ENCODE data around the gene NOS1. TPM values are rescaled to one million over a fixed set of nuclear protein-coding genes. Genes with fewer than 3 reads are reported as not detected.

The NOS1 gene
- total and polyA plus RNA-seq, 2 of the 8 experiments (the other 6 are each of a cell fraction or from before 2014, with no cell fraction given): 1.5 to 2.0 TPM

DNA sequence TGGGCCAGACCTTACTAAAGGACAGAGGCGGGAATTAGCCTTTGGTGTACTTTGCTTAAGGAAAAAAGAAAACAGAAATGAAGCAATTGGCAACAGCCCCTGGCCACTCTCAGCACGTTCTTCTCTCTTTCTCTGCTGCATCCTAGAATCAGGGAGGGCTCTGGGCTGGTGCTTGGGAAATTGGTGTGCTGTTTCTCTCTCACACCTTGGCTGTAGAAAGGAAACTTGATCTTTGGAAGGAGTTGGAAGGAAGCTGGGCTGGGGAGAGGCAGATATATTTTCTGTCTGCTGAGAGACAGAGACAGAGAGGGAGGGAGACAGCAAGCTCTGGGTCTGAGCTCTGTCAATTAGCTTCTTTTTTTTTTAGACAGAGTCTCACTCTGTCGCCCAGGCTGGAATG lies 27.4 kb downstream of the NOS1 start:
- no peak overlapping the region for H3K27ac ChIP-seq (ENCODE audit: low read depth, low read length)
- H3K79me2 ChIP-seq (ENCODE audit: control insufficient read depth in 1 of 2, insufficient read depth in 2 of 2, low read length in 2 of 2): no peaks in the 10 kb centered on the region
- H3K4me2 ChIP-seq (ENCODE audit: insufficient read depth in 1 of 2, low read depth in 2 of 2, low read length in 2 of 2): no peak overlapping the region
- H3K27me3 ChIP-seq (replicated peaks in 1 of 4; ENCODE audit: control insufficient read depth in 3 of 4, extremely low read depth in 1 of 4, insufficient read depth in 3 of 4, low read length in 3 of 4): no peaks in the 10 kb centered on the region
- H3K79me1 ChIP-seq (ENCODE audit: low read depth, low read length): no peaks in the 10 kb centered on the region
- no peak overlapping the region for H3K4ac ChIP-seq (replicated peaks; ENCODE audit: insufficient read length, low read depth, low read length)
- no peak overlapping the region for H4K5ac ChIP-seq (ENCODE audit: insufficient read length, low read depth, low read length)
- H2BK12ac ChIP-seq (ENCODE audit: low read depth, low read length): no peak overlapping the region
- POLR2A ChIA-PET (ENCODE audit: partially characterized antibody): no interaction called here
- H4K20me1 ChIP-seq (replicated peaks in 1 of 2; ENCODE audit: control insufficient read depth in 1 of 2, insufficient read depth in 2 of 2, low read length in 2 of 2): no peaks in the 10 kb centered on the region
- no peak overlapping the region for H2AFZ ChIP-seq (ENCODE audit: low read length)
- H2AK5ac ChIP-seq (ENCODE audit: low read depth, low read length): no peak overlapping the region
- H2BK20ac ChIP-seq (ENCODE audit: low read length): no peak overlapping the region
- H2BK5ac ChIP-seq (ENCODE audit: low read depth, low read length): no peak overlapping the region
- H3K14ac ChIP-seq (ENCODE audit: insufficient read length): no peak overlapping the region
- H3K18ac ChIP-seq (ENCODE audit: extremely low read depth, low read length): no peak overlapping the region
- H4K91ac ChIP-seq (replicated peaks; ENCODE audit: insufficient read length, low read length): no peak overlapping the region
- H3K4me1 ChIP-seq (replicated peaks in 1 of 4; ENCODE audit: control insufficient read depth in 3 of 4, insufficient read depth in 4 of 4, low read length in 3 of 4): peaks cover 0 to 6% (median under 1%) of the 10 kb centered on the region in 4 experiments; a peak in 4 of 7 replicates
- no peak overlapping the region; a peak in 1 of 7 replicates for H3K9ac ChIP-seq (replicated peaks in 1 of 4; ENCODE audit: extremely low read depth in 1 of 4, low read depth in 3 of 4, low read length in 3 of 4)
- H3K23me2 ChIP-seq (ENCODE audit: low read depth, low read length): no peaks in the 10 kb centered on the region
- H3K36me3 ChIP-seq (ENCODE audit: control insufficient read depth in 2 of 4, insufficient read depth in 4 of 4, low read length in 3 of 4): no peaks in the 10 kb centered on the region
- no peak overlapping the region for H3K4me3 ChIP-seq (ENCODE audit: extremely low read depth in 1 of 4, insufficient read depth in 2 of 4, low read depth in 3 of 4, low read length in 4 of 4)
- H2BK15ac ChIP-seq (ENCODE audit: low read length): no peak overlapping the region
- no peak overlapping the region for H4K8ac ChIP-seq (ENCODE audit: extremely low read depth, insufficient read depth, low read length)
- CTCF ChIA-PET (ENCODE audit: partially characterized antibody): interaction anchor here (1.0 to 1.3 kb wide), 3 partner anchors 11 to 121 kb away, joined by 3 to 5 read pairs (median 4); no protein-coding TSS in a partner anchor
- FAIRE-seq (no peak), DNase-seq (ENCODE audit: low read depth in 1 of 2, low spot score in 2 of 2) (no peak)
- WGBS, 2 experiments (ENCODE audit: extremely low coverage in 1 of 2, insufficient coverage in 1 of 2, insufficient read length in 1 of 2, insufficient replicate concordance in 2 of 2, low coverage in 1 of 2, low lambda C conversion rate in 2 of 2, missing lambda C conversion rate in 1 of 2): 79% methylated on average over 3 of the region's 3 CpGs; no CpG with 5 or more reads in 1 of the 2 experiments
- no peak overlapping the region for H3K56ac ChIP-seq (replicated peaks; ENCODE audit: insufficient read length, low read depth, low read length)
- no peak for TF ChIP-seq EP300 (IDR thresholded peaks at IDR 0.05; ENCODE audit: borderline replicate concordance in 1 of 2, low read depth in 2 of 2, low read length in 2 of 2)
- no peaks in the 10 kb centered on the region for H3K9me3 ChIP-seq (ENCODE audit: insufficient read depth in 2 of 2, low read depth in 1 of 2, low read length in 1 of 2)
- H3K23ac ChIP-seq (ENCODE audit: insufficient read length): no peak overlapping the region
- no peak overlapping the region for H2BK120ac ChIP-seq (replicated peaks; ENCODE audit: low read depth, low read length)

Data from H1 (cell line).